ENCODE measurements around the gene WDR90.

DNA sequence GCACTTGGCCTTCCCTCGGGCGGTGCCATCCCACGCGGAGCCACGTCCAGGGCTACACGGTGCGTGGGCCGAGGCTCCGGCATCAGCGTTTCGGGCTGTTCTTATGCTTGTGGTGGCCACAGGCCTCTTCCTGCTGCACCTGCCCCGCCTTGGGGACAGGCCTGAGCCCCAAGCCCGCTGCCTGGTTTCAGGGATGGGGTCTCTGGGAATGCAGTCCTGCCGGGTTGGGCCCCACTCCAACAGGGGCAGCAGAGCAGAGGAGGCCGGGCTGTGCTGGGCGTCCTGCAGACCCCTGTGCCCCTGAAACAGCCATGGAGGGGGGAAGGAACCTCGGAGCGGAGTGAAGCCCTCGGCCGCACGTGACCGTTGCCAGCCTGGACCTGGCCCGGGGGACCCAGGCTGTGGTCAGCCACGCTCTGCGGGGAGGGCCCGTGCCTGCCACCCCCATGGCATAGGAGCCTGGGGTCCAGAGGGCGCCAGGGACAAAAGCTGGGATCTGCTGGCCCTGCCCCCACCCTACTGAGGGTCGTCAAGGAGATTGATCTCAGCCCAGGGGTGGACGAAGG is 18.8 kb upstream of the WDR90 start:
- TF ChIP-seq EZH2 (IDR thresholded peaks at IDR 0.05; ENCODE audit: borderline replicate concordance, low read length) = no peak
- TF ChIP-seq, protein P1, sequence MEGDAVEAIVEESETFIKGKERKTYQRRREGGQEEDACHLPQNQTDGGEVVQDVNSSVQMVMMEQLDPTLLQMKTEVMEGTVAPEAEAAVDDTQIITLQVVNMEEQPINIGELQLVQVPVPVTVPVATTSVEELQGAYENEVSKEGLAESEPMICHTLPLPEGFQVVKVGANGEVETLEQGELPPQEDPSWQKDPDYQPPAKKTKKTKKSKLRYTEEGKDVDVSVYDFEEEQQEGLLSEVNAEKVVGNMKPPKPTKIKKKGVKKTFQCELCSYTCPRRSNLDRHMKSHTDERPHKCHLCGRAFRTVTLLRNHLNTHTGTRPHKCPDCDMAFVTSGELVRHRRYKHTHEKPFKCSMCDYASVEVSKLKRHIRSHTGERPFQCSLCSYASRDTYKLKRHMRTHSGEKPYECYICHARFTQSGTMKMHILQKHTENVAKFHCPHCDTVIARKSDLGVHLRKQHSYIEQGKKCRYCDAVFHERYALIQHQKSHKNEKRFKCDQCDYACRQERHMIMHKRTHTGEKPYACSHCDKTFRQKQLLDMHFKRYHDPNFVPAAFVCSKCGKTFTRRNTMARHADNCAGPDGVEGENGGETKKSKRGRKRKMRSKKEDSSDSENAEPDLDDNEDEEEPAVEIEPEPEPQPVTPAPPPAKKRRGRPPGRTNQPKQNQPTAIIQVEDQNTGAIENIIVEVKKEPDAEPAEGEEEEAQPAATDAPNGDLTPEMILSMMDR (IDR thresholded peaks at IDR 0.05; ENCODE audit: low read length) = no peak
